ENCODE data around the gene MMADHC.

Gene MMADHC

DNA sequence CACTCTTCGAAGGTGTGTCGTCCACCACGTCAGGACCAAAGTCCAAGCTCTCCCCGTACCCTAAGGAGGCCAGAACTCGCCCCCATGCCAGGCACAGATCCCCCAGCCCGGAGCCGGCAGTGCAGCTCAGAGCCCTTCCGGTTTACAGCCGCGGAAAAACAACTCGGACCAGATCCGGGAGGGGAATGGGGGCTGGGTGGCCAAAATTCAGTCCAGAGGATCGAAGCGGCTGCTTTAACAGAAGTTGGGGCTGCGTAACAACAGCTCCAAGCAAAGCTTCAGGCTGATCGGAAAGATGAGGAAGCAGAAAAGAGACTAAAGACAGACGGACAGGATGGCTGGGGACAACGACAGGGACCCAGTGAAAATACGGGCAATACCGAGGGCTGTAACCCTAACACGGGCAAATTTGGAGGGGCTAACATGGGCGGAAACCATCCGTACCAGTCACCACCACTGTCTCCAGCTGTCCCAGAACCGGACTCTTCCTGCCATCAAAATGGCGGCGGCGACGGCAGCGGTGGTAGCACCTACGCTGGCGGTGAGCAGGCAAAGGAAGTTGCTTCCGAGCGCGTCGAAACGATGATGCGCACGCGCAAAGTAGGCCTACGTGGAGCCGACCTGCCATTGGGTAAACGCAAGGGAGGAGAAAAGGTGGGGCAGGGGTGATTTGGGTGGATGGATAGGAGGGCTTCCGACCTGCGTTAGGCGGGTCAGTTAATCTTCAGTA, at the start of gene MMADHC:
TSS of gene MMADHC (minus strand) at position 556 of the 730 bp plus-strand sequence. CDS start 678 bp downstream, outside the sequence.
- peak; percentile 90 for DNase-seq (ENCODE audit: low read depth)

DNA sequence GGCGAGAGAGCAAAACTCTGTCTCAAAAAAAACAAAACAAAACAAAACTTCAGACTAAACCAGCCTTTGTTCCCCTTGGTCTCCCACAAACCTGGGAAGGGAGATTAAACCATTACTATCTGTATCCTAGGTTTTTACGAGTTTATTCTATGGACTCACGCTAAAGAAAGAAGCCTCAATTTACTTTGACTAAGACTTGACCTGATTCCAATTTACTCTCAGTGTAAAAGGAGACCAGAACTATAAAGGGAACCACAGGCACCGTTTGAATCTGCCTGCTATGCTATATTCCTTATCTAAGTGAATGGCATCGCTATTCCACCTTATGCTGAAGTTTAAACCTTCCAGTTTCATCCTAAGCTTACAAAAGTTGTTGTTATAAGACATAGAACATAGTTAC, 46.5 kb upstream of the MMADHC start:
- DNase-seq (ENCODE audit: low read depth): no peak

DNA sequence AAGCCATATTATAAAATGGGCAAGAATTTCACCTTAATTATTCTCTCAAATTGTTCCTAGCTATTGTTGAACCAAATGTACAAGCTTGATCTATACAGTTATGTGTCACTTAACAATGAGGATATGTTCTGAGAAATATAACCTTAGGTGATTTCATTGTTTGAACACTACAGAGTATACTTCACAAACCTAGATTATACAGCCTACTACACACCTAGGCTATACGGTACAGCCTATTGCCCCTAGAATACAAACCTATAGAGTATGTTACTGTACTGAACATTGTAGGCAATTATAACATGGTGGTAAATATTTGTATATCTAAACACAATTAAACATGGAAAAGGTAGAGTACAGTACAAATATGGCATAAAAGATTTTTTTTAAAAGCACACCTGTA, 42.9 kb upstream of the MMADHC start:
- DNase-seq (ENCODE audit: low read depth): no peak

DNA sequence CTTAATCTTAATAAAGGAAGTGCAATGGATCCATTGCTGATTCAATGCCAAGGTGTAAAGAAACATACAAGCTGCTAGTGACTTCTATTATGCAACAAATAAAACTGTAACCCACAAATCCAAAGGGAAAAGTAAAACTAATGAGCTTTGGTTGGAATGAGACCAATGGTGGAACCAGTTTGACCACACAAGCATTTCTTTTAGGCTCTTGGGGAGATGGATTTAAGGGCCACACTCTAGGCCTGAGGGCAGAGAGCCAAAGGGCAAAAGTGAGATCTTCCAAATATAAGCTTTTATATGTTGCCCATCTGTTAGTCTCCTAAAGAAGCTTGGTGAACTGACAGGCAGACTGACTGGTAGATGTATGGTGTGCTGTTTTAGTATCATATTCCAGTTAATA, 41.5 kb upstream of the MMADHC start:
- no peak for DNase-seq (ENCODE audit: low read depth)

DNA sequence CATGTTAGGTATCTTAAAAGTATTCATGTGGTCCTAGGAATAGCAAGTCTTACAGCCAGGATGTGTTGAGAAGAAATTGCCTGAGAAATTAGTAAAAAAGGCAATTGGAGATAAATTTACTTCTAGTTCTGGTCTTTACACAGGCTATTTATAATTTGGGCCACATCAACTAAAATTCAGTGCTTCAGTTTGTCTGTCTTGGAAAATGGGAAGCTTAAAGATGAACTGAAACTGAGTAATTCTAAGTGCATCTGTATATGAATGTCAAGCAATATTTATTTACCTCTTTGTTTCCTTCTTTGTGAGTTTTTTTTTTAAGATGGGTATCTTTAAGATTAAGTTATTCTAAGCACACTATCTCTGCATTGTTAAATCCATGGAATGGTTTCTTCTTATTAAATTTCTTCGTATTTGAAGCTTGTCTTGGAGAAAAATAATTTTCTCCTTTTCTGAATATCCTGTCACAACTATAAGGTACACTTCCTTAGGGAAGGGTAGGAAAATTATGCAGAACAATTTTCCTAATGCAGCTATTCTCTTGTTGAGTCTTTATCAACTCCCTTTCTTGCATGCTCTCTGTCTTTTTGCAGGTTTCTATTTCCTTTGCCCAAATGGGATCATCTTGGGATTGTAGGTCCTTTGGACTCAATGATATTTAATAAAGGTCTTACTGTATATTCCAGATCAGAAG, 39.7 kb upstream of the MMADHC start:
- DNase-seq (ENCODE audit: low read depth): no peak

DNA sequence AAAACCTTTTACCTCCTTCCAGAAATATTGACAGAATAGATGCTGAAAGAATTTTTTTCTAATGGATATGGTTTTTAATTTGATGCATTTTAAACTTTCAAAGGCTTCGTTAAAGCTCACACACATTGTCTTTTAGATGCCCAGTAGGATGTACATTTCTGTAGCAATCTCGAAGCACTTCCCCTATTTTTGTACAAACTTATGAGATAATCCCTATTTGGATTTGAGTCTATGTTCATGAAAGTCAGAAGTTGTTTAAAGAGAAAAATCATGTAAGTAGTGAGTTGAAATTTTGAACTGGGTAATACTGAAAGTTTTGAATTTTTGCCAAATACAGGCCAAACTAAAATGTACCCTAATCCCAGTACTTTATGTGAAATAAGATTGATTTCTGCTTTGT, 38.1 kb upstream of the MMADHC start:
- DNase-seq (ENCODE audit: low read depth): no peak

DNA sequence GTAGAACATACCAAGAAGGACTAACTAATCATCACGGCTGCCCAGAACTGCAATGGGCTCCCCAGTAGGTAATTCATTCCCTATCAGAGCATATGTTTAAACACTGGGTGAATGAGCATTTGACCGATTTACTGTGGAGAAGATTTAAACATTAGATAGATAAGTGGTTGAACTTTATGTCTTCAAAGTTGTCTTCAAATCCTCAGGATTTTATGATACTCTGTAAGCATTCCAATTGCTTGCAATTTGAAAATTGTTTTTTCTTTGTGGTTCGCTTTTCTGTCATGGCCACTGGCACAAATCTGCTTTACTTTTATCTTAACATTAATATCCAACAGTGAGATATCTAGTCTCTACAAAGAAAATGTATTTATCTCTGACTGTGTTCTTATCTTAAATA, 37.7 kb upstream of the MMADHC start:
- DNase-seq (ENCODE audit: low read depth): no peak

DNA sequence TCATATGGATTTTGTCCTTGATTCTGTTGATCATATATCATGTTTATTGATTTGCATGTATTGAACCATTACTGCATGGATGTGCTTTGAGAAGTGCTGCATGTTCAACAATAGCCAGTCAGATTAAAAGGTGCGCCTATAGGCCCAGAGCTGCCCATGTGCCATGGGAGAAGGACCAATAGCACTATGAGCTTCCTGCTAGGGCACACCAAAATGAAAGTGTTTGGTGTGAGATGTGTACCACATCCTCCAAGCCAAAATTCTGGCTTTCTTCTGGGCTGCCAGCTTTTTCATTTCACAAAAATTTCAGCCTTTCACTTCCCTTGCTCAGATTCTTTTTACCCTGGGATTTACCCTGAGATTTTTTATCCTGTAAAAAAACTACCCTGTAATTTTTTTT, 34.8 kb upstream of the MMADHC start:
- no peak for DNase-seq (ENCODE audit: low read depth)

DNA sequence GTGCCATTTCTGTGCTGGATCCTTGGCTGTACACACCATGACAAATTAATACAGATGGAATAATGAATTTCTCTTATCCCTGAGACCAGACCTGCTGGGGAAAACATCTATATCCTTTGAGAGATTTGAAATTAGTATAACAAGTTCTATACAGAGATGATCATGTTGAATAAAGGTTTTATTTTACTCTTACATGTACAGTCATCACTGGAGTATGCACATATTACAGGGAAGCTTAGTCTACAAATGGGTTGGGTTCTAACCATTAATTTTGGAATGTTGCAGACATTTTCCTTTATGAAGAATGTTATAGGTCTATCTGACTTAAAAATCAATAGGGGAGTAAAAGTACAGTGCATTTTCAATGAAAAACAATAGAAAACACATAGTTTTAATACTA, 29.9 kb upstream of the MMADHC start:
- no peak for DNase-seq (ENCODE audit: low read depth)

DNA sequence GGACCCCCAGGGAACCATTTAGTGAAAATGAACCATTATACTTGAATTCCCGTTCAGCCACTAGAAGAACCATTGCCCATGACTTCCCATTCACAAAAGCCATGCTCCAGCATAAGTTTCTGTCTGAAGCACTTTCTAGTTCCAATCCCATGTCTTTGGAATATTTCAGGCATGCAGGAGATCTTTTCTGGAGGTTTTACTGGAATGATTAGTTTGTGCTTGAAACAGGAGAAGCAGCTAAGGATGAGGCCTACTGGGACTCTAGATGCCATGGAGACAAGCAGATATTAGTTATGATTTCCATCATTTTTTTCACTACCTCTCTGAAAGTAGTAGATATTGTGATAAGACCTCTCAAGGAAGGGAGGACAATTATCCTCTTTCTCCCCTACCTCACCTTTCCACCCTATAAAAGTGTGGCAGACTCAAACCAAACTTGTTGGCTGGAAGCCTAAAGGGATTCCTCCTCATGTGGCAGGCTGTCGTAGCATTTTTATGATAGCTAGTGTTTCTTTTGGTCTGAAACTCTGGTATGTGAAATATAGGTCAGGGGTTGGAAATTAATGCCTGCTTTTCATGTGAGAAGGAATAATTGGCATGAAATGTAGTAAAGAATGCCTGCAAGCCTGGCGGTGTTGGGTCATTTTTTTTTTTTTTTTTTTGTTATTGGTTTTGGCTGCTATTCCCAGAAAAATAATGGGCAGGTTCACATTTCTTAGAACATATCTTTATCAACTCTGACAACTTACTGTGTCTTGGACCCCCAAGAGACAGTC, 29.3 kb upstream of the MMADHC start:
- no peak for DNase-seq (ENCODE audit: low read depth)

DNA sequence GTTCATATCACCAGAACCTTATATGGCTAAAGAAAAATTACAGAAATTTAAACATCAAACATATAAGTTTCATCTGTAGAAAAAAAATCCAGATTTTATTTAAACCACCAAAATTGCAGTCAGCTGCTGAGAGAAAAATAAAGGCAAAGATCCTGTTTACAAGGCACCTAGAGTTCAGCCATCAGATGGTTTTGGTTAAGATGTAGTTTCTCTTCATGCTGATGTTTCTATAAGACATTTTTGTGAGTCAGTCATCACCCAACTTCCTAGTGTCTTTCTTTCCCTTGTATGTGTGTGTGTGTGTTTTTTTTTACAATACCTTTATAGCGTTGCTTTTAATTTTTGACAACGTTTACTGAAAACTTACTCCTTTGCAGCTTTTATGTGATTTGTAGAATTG, 26.1 kb upstream of the MMADHC start:
- peak; percentile 38 for DNase-seq (ENCODE audit: low read depth)

DNA sequence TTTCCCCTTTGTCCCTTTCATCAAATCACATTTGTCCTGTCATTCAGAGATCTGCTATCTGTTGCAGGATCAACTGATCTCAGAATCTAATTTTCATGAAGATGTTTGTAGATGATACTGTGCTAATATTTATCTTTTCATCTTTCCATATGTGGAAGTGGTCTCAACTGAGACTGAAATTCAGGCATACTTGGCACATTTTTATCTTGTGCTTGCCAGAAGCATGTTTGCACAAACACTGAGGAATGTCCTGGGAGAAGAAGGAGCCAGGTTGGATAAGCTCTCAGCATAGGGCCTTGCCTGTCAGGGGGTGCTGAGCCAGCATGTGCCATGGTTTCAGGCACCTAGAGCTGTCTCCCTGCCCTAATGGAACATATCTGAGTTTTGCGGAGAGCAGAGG, 24.5 kb upstream of the MMADHC start:
- no peak for DNase-seq (ENCODE audit: low read depth)

DNA sequence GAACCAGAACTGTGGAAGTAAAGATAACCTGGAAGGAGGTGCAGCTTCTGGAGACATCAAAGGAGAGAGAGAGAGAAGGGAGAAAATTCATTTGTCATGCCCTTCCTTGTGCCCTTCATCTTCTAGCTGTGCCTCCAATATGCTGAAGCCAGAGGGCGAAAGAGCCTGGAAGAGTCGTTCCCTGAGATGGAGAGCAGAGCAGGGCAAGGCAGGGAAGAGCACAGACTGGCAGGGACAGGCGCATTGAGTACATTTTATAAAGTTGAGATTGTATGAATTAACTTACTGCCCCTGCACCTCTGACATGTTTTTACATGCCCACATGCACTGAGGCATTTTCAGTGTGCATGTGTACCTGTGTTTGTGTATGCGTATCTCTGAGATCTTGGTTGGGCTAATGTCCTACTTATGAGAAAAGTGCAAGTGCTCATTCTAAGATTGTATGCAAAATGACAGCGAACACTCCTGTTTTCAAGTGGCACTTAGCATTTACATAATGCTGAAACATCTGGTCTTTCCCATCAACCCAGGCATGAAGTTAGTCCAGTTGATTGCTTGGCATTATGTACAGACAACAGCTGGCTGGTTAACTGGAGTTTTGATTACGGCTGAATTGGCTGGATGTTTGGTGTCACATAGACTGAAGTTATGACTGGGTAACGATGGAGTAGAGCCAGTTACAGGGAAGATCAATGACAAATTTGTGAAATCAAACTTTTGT, 23.7 kb upstream of the MMADHC start:
- DNase-seq (ENCODE audit: low read depth): no peak

DNA sequence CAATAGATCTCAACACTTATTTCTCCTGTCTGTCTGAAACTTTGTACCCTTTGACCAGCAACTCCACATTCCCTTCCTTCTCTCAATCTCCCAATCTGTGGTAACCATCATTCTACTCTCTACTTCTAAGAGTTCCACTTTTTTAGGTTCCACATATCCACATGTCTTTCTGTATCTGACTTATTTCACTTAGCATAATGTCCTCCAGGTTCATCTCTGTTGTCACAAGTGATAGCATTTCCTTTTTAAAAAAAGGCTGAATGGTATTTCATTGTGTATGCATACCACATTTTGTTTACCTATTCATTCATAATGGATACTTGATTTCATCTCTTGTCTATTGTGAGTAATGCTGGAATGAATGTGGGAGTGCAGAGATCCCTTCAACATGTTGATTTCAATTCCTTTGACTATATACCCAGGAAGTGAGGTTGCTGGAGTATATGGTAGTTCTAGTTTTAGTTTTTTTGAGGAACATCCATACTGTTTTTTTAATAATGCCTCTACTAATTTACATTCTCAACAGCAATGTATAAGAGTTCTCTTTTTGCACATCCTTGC, 18.8 kb upstream of the MMADHC start:
- no peak for DNase-seq (ENCODE audit: low read depth)

DNA sequence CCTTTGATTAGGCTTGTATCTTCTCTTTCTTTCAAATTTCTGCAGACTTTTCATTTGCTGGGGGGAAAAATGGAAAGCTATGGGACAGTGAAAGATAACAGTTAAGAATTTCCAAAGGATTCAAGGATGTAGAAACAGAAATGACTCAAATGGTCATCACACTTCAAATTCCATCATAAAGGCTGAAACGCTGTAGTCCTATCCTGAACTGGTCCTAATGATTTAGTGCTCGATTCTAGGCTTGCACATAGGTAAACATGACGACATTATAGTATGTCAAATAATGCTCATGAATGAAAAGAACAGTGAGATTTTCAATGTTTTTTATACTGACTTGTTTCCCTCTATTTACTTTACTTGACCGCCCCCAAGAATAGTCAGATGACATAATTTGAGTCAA, 15.7 kb upstream of the MMADHC start:
- DNase-seq (ENCODE audit: low read depth): no peak

DNA sequence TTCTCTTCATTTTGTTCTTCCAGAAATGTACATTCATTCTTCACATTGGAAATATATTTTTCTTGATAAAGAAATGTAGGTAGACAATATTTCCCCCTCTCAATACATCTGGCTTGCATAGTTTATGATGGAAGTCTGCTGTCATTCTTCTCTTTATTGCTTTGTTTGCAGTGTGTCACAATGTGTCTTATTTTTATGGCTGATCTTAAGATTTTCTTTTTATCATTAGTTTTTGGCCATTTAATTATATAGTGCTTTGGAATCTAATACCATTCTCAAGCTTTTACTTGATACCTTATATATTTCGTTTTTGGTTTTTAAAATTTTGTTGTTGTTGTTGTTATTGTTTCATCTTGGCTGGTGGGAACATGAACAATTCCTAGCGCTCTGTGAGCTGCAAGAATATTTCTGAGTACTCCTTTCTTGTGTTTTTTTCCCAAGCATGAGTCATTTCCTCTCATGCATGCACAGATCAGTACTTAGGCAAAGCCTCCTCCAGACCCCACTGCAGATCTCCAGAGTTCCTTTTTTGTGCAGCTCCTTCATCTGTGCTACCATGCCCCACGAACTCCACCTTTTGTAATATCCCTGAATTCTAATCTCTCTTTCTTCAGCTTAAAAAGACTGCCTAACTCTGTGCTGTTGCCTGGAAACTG, 13.7 kb upstream of the MMADHC start:
- DNase-seq (ENCODE audit: low read depth): no peak

DNA sequence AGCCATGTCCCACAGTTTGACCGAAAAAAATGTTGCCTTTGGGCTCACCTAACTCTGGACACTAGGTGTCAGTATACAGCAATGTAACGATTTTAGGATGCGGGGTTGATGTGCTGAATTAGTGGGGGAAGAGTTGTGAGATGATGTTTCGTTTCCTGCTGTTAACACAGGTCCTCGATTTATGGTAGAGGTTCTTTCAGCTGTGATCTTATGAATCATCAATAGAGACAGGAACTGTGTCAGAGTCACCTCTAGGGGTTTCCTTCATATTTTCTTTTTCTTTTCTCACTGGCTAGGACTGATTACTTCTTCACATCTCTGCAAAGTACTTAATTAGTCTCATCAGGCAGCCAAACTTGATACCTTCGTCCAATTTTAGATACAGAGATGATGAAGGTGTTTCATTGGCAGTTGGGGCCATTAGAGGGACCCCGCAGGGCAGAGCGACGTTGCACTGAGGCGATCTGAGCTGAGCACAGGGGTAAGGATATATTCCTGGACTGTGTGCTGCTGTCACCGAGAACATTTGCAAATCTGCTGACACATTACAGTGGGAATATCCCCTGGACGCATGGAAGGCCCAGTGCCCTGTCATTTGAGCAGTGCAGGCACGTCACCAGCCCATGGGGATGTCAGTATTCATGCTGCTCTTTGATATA, 10.2 kb upstream of the MMADHC start:
- DNase-seq (ENCODE audit: low read depth): peak; percentile 85

DNA sequence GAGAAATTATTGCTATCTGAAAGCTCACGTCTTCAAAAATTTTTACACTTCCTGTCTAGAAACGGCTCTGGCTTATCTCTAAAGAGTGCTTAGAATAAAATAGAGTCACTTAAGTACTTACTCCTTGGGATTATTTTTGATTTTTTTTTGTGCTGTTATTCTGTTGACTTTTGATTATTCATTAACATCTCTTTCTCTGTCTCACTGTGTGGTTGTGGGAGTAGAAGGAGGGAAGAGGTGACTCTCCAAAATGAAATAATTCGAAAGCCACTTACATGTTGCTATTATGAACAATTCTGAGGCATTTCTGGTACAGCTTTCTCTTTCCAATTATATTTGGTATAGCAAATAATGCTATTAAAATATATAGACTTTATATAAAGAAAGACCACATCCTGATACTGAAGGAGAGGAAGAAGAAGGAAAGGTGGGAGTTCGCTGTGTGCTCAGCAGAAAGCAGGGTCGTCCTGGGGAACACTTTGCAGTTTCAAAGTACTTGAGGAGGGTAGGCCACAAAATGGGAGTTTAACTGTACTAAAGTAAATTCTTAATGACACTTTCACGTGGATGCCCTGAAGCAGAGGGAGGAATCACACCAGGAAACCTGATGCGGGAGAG, 9.6 kb upstream of the MMADHC start:
- no peak for DNase-seq (ENCODE audit: low read depth)

DNA sequence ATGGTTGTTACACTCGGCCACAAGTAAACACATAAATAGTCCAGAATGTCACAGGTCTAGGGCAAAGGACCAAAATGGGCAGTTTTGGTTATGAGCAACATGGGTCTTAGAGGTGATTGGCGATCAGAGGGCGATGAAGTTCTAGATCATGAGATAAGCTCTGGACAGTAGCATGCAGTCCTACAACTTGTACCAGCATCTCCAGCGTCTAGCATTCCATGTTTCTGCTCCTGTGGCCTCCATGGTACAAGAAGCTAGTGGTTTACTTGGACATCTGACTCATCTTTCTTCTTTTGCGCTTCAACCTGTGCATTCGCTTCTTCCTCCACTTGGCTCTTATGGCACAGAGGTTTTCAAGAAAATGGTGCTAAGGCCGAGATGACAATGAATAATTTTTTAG, 8.9 kb upstream of the MMADHC start:
- DNase-seq (ENCODE audit: low read depth): no peak
